ENCODE results near the gene SLC22A4.

The SLC22A4 gene

DNA sequence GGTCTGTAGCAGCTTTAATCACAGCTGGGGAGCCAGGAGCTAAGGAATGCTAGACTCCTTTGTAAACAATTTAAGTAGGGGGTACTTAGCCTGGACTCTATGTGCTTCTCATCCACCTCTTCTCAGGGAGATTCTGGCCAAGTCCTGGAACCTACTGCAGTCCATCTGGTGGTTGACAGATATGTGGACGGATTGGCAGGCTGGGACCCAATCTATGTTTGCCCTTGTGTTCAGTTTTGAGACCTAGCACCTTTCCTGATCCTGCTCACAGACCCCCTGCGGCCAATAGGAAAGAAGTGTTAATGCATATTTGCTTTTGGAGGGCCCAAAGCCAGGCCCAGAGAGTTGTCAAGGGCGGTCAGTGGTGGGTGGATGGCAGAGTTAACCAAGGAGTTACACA lies 81.8 kb downstream of the SLC22A4 start:
- DNase-seq (ENCODE audit: low spot score in 2 of 2) = no peak
- Mint-ChIP-seq H3K27me3 (no peaks in the 10 kb centered on the region), H3K4me3 (no peak overlapping the region), H3K4me1 (peaks cover 18% of the 10 kb centered on the region), H3K27ac (ENCODE audit: low read depth) (no peak overlapping the region), H3K9me3 (no peaks in the 10 kb centered on the region), H3K36me3 (ENCODE audit: insufficient read depth) (no peaks in the 10 kb centered on the region)
- no peak for ATAC-seq (replicated peaks; ENCODE audit: extremely low read depth, poor library complexity, severe bottlenecking)

DNA sequence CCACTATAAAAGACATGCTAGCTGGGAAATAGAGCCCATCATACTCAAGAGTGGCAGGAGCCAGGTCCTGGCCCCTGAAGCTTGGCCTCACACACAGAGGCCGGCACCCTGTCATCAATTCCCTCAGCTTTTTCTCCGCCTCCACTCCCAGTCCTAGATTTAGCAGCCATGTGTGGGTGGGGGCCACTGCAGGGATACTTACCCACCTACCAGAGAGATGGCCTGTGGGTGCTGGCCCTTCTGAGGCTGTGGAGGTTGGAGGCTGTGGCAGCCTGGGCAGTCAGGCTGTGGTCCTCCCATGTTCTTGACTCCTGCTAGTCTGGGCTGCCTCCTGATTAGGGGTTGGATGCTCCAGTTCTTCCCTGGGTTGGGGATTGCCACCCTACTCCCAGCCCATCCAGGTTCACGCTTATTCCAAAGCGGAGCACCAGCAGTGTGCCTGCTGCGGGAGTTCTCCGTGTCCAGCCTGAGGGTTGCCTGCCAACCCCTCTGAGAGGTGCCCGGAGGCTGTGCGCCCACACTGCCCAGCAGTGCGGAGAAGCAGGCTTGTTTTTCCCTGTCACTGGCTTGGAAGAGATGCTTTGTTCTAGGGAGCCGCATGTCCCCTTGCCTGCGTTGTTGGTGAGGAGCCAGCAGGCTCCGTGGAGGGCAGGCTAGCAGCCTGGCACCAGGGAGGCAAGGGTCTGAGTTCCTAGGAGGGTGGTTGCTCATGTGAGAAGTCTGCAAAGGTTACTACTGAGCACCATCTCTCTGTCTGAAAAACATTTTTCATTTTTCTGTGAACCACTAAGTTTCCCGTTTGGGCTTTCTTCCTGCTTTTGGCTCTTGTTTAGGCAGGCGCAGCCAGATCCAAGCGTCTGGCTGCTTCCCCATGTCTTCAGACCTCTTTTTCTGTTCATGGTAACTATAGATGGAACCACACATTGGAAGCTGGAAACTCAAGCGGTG lies 82.8 kb downstream of the SLC22A4 start:
- Mint-ChIP-seq H3K36me3 (ENCODE audit: insufficient read depth) (no peaks in the 10 kb centered on the region), H3K27ac (ENCODE audit: low read depth) (no peak overlapping the region), H3K4me1 (peaks cover 8% of the 10 kb centered on the region), H3K27me3 (no peaks in the 10 kb centered on the region), H3K9me3 (no peaks in the 10 kb centered on the region), H3K4me3 (no peak overlapping the region)
- DNase-seq (ENCODE audit: low spot score in 2 of 2) (no peak), ATAC-seq (replicated peaks; ENCODE audit: extremely low read depth, poor library complexity, severe bottlenecking) (no peak)

DNA sequence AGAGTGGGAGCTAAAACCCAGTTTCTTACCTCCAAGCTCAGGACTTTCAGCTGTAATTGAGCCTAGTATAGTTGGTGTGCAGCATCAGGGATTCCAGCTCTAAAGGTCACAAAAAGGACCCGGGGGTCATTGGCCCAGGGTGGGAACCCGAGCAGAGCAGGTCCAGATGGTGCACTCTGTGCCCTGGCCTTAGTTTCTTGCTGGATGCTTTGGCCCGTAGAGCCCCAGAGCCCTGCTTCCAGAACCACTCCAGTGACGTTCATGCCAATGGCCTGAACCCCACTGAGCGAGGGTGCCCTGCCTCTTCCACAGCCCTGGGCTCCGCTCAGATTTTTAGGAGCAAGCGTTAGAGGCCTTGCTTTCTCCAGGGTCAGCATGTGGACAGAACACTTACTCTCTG lies 83.5 kb downstream of the SLC22A4 start:
- H3K27me3 Mint-ChIP-seq = no peaks in the 10 kb centered on the region
- no peaks in the 10 kb centered on the region for H3K9me3 Mint-ChIP-seq
- ATAC-seq (replicated peaks; ENCODE audit: extremely low read depth, poor library complexity, severe bottlenecking) = no peak
- no peaks in the 10 kb centered on the region for H3K36me3 Mint-ChIP-seq (ENCODE audit: insufficient read depth)
- no peak overlapping the region for H3K4me3 Mint-ChIP-seq
- peaks cover under 1% of the 10 kb centered on the region for H3K4me1 Mint-ChIP-seq
- no peak for DNase-seq (ENCODE audit: low spot score in 2 of 2)
- no peak overlapping the region for H3K27ac Mint-ChIP-seq (ENCODE audit: low read depth)

DNA sequence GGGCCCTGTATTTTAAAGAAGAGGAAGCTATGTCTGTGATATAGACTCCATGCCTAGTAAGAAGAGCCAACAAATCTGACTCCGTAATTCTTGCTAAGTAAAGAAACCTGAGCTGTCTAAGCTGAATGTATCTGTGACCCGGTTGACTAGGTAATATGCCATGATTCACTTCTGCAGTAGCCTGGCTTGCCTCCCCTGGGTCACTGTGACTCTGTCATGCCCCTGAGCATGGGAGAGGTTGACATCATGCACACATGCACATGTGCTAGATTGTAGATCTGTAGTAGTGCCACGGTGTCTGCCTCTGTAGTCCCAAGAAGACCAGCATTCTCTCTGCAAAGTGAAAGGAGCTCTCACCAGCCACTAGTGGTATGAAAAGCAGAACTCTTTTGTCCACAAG lies 84.4 kb downstream of the SLC22A4 start:
- no peak for DNase-seq (ENCODE audit: low spot score in 2 of 2)
- Mint-ChIP-seq H3K27me3 (no peaks in the 10 kb centered on the region), H3K9me3 (no peaks in the 10 kb centered on the region), H3K4me1 (no peaks in the 10 kb centered on the region), H3K36me3 (ENCODE audit: insufficient read depth) (no peaks in the 10 kb centered on the region), H3K4me3 (no peak overlapping the region), H3K27ac (ENCODE audit: low read depth) (no peak overlapping the region)
- no peak for ATAC-seq (replicated peaks; ENCODE audit: extremely low read depth, poor library complexity, severe bottlenecking)

GRCh38 chr5:132380047-132380446 lies 85.9 kb downstream of the SLC22A4 start:
- no peak overlapping the region for H3K27ac Mint-ChIP-seq (ENCODE audit: low read depth)
- ATAC-seq (replicated peaks; ENCODE audit: extremely low read depth, poor library complexity, severe bottlenecking) = no peak

GRCh38 chr5:132380741-132381140 lies 86.5 kb downstream of the SLC22A4 start:
- no peak for ATAC-seq (replicated peaks; ENCODE audit: extremely low read depth, poor library complexity, severe bottlenecking)
- Mint-ChIP-seq H3K4me3 (no peak overlapping the region), H3K9me3 (no peaks in the 10 kb centered on the region)

More at GRCh38 chr5:132380047-132380446, 85.9 kb downstream of the SLC22A4 start:
- Mint-ChIP-seq H3K4me3 (no peak overlapping the region), H3K9me3 (no peaks in the 10 kb centered on the region), H3K4me1 (peaks cover 2% of the 10 kb centered on the region), H3K27me3 (no peaks in the 10 kb centered on the region), H3K36me3 (ENCODE audit: insufficient read depth) (no peaks in the 10 kb centered on the region)
- no peak for DNase-seq (ENCODE audit: low spot score in 2 of 2)

DNA sequence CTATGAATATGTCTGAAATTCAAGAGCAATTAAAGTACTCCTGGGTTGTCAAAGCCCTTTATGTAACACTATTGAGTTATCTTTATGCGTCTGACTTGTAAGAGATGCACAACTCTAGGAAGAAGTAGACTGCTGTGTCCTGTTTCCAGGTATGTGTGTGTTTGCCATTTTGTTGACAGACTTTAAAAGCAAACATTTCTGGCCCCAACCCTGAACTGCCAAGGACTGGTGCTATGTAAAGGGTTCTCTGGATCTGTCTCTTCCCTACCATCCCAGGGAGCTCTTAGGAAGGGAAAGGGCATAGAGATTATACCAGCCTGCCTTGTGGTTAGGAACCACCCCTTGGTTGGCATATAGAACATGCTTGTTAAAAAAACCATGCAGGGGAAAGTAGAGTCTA lies 87.4 kb downstream of the SLC22A4 start:
- Mint-ChIP-seq H3K27me3 (no peaks in the 10 kb centered on the region), H3K4me3 (no peak overlapping the region), H3K36me3 (ENCODE audit: insufficient read depth) (no peaks in the 10 kb centered on the region), H3K9me3 (no peaks in the 10 kb centered on the region), H3K4me1 (peaks cover 18% of the 10 kb centered on the region), H3K27ac (ENCODE audit: low read depth) (no peak overlapping the region)
- ATAC-seq (replicated peaks; ENCODE audit: extremely low read depth, poor library complexity, severe bottlenecking) (no peak), DNase-seq (ENCODE audit: low spot score in 2 of 2) (no peak)

More at GRCh38 chr5:132380741-132381140, 86.5 kb downstream of the SLC22A4 start:
- H3K27ac Mint-ChIP-seq (ENCODE audit: low read depth) = no peak overlapping the region
- H3K36me3 Mint-ChIP-seq (ENCODE audit: insufficient read depth) = no peaks in the 10 kb centered on the region
- H3K27me3 Mint-ChIP-seq = no peaks in the 10 kb centered on the region
- DNase-seq (ENCODE audit: low spot score in 2 of 2) = no peak
- peaks cover 9% of the 10 kb centered on the region for H3K4me1 Mint-ChIP-seq

- peaks cover 5% of the 10 kb centered on the region for H3K36me3 Mint-ChIP-seq (ENCODE audit: insufficient read depth)
- H3K4me3 Mint-ChIP-seq = no peak overlapping the region
- no peaks in the 10 kb centered on the region for H3K9me3 Mint-ChIP-seq
- DNase-seq (ENCODE audit: low spot score in 2 of 2) = no peak
- peaks cover 32% of the 10 kb centered on the region for H3K4me1 Mint-ChIP-seq
- no peaks in the 10 kb centered on the region for H3K27me3 Mint-ChIP-seq
- H3K27ac Mint-ChIP-seq (ENCODE audit: low read depth) = no peak overlapping the region
- ATAC-seq (replicated peaks; ENCODE audit: extremely low read depth, poor library complexity, severe bottlenecking) = no peak
These were observed 89.1 kb downstream of the SLC22A4 start for GRCh38 chr5:132383261-132383660.

DNA sequence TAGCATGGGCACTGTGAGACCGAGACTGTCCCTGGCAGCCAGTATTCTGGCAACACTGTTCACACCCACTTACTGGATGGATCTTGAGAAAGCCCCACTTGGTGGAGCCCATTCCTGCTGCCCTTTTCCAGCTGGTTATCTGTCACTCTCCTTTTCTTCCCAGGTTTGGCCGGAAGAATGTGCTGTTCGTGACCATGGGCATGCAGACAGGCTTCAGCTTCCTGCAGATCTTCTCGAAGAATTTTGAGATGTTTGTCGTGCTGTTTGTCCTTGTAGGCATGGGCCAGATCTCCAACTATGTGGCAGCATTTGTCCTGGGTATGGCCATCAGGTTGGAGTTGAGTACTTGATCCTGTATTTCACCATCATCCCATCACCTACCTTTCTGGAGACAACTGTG lies 89.8 kb downstream of the SLC22A4 start:
- Mint-ChIP-seq H3K27ac (ENCODE audit: low read depth) (no peak overlapping the region), H3K4me1 (peaks cover 32% of the 10 kb centered on the region)

DNA sequence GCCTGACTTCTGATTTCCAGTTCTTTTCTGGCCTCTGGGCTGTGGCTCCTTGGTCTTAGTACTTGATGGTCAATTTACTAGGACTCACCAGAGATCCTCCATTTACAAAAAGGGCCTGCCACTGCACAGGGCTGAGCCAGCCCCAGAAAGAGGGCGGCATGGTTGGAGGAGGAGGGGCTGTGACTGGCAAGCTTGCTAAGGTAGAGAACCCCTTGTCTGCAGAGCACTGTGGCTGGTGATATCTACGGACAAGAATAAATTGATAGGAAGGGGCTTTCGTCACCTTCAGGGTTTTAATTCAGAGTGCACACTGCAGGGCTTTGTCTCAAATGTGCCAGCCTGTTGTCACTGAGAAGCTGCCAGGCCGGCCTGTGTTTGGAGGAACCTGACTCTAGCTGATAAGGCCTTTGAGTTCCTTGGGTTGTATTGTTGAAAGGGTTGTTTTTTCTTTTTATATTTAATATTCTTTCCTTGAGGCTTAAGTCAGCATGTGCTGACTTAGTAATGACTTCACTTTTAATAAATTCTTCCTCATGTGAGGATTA lies 90.4 kb downstream of the SLC22A4 start:
- Mint-ChIP-seq H3K4me3 (no peak overlapping the region), H3K36me3 (ENCODE audit: insufficient read depth) (peaks cover 8% of the 10 kb centered on the region), H3K27ac (ENCODE audit: low read depth) (no peak overlapping the region), H3K4me1 (peaks cover 32% of the 10 kb centered on the region), H3K9me3 (no peaks in the 10 kb centered on the region), H3K27me3 (no peaks in the 10 kb centered on the region)
- ATAC-seq (replicated peaks; ENCODE audit: extremely low read depth, poor library complexity, severe bottlenecking) (no peak), DNase-seq (ENCODE audit: low spot score in 2 of 2) (no peak)

More for the DNA sequence above, 89.8 kb downstream of the SLC22A4 start:
- no peak for ATAC-seq (replicated peaks; ENCODE audit: extremely low read depth, poor library complexity, severe bottlenecking)
- H3K36me3 Mint-ChIP-seq (ENCODE audit: insufficient read depth) = peaks cover 8% of the 10 kb centered on the region
- DNase-seq (ENCODE audit: low spot score in 2 of 2) = no peak
- H3K27me3 Mint-ChIP-seq = no peaks in the 10 kb centered on the region
- no peak overlapping the region for H3K4me3 Mint-ChIP-seq
- no peaks in the 10 kb centered on the region for H3K9me3 Mint-ChIP-seq

DNA sequence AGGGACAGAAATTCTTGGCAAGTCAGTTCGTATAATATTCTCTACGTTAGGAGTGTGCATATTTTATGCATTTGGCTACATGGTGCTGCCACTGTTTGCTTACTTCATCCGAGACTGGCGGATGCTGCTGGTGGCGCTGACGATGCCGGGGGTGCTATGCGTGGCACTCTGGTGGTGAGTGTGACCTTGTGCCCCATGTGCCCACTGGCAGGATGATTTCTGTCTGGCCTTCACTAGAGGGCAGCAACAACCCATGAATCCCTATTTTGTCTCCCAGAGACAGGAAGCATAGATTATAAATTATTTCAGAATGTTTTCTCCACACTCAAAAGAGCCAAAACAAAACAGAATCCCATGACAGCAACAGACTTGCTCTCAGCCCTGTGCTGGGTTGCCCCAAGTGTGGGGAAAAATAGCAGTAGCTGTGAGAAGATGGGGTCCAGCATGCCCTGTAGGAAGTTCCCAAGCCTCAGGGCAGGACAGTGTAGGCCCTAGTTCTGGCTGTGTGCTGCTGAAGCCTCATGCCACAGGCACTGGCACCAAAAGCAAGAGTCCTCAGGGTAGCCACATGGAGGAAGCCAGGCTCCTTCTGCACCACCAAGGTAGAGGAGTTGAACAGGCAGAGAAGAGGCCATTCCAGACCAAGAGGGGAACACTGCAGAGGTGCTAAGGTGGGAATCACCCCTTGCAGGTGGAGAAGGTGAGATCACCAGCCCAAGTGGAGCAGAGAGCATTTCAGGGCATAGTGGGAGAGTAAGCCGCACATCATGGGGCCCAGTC lies 91.3 kb downstream of the SLC22A4 start:
- Mint-ChIP-seq H3K27ac (ENCODE audit: low read depth) (peak overlapping the region; percentile 35), H3K9me3 (no peaks in the 10 kb centered on the region), H3K36me3 (ENCODE audit: insufficient read depth) (peaks cover 8% of the 10 kb centered on the region), H3K27me3 (no peaks in the 10 kb centered on the region), H3K4me3 (no peak overlapping the region), H3K4me1 (peaks cover 38% of the 10 kb centered on the region)
- ATAC-seq (replicated peaks; ENCODE audit: extremely low read depth, poor library complexity, severe bottlenecking) (peak; percentile 76), DNase-seq (ENCODE audit: low spot score in 2 of 2) (peak; percentile 31 to 68)

GRCh38 chr5:132386644-132387286 lies 92.6 kb downstream of the SLC22A4 start:
- peaks cover 49% of the 10 kb centered on the region for H3K4me1 Mint-ChIP-seq
- no peak overlapping the region for H3K4me3 Mint-ChIP-seq
- no peaks in the 10 kb centered on the region for H3K27me3 Mint-ChIP-seq
- no peaks in the 10 kb centered on the region for H3K9me3 Mint-ChIP-seq
- H3K36me3 Mint-ChIP-seq (ENCODE audit: insufficient read depth) = peaks cover 8% of the 10 kb centered on the region
- no peak overlapping the region for H3K27ac Mint-ChIP-seq (ENCODE audit: low read depth)
- peak; percentile 87 for ATAC-seq (replicated peaks; ENCODE audit: extremely low read depth, poor library complexity, severe bottlenecking)
- peak; percentile 67 to 70 for DNase-seq (ENCODE audit: low spot score in 2 of 2)

Data from central memory CD8-positive, alpha-beta T cell (primary cell).